ENCODE results near the gene MOK.
"Not testable (repeated sequence)": the region's sequence is repeated elsewhere in the genome, so short reads cannot be mapped to it uniquely, and the experiment has no call there.

Gene MOK

GRCh38 chr14:102304611-102305506 lies at the start of gene MOK:
Gene MOK, minus strand, starts transcription at chr14:102305164. Its CDS starts 196 bp downstream, at chr14:102304968.
- H3K27ac ChIP-seq: peak within 1 kb of the TSS; percentile 49; the same call in 1 of the 2 replicates
- no peak for TF ChIP-seq CTCF (conservative IDR thresholded peaks at IDR 0.05)

- TF ChIP-seq CTCF (conservative IDR thresholded peaks at IDR 0.05): no peak
- no peak overlapping the region for H3K27ac ChIP-seq
Measured at GRCh38 chr14:102353126-102353619, 48.2 kb upstream of the MOK start.

- H3K27ac ChIP-seq: no peak overlapping the region
- no peak for TF ChIP-seq CTCF (conservative IDR thresholded peaks at IDR 0.05)
Measured at GRCh38 chr14:102352213-102352612, 47.2 kb upstream of the MOK start.

GRCh38 chr14:102351593-102351992 lies 46.6 kb upstream of the MOK start:
- H3K27ac ChIP-seq: not testable (repeated sequence)

GRCh38 chr14:102351023-102351422 lies 46.1 kb upstream of the MOK start:
- no peak for TF ChIP-seq CTCF (conservative IDR thresholded peaks at IDR 0.05)
- no peak overlapping the region for H3K27ac ChIP-seq

- no peak for TF ChIP-seq CTCF (conservative IDR thresholded peaks at IDR 0.05)
- no peak overlapping the region for H3K27ac ChIP-seq
Measured at GRCh38 chr14:102348376-102348775, 43.4 kb upstream of the MOK start.

- no peak overlapping the region for H3K27ac ChIP-seq
- TF ChIP-seq CTCF (conservative IDR thresholded peaks at IDR 0.05): no peak
Measured at GRCh38 chr14:102346645-102347044, 41.7 kb upstream of the MOK start.

- no peak for TF ChIP-seq CTCF (conservative IDR thresholded peaks at IDR 0.05)
Measured at GRCh38 chr14:102345232-102345631, 40.3 kb upstream of the MOK start.

More at GRCh38 chr14:102345232-102345631, 40.3 kb upstream of the MOK start:
- no peak overlapping the region for H3K27ac ChIP-seq
